ENCODE results near the gene ZC3H4. TPM values are rescaled to one million over a fixed set of nuclear protein-coding genes. Genes with fewer than 3 reads are reported as not detected.

Gene ZC3H4
- total and polyA plus RNA-seq, 4 donors = 2.9 to 11.8 (median 6.3) TPM

GRCh38 chr19:47035127-47036096 lies 78.2 kb downstream of the ZC3H4 start:
- Histone ChIP-seq H3K36me3 (ENCODE audit: control insufficient read depth in 4 of 4, insufficient read depth in 3 of 4, low read depth in 1 of 4, low read length in 3 of 4) (no peaks in the 10 kb centered on the region), H3K4me3 (ENCODE audit: low read depth in 1 of 3, low read length in 3 of 3) (peak overlapping the region in 2 of 3 donors; percentile 39 to 51), H3K27me3 (ENCODE audit: control insufficient read depth in 4 of 4, insufficient read depth in 4 of 4, low read length in 3 of 4) (no peaks in the 10 kb centered on the region), H3K9me3 (ENCODE audit: control insufficient read depth in 4 of 4, low read length in 3 of 4) (no peaks in the 10 kb centered on the region), H3K9ac (ENCODE audit: low read depth in 1 of 2, low read length in 2 of 2) (peak overlapping the region in 1 of 2 donors; percentile 72), H3K27ac (ENCODE audit: low read depth in 1 of 2, low read length in 2 of 2) (no peak overlapping the region), H3K4me1 (ENCODE audit: control insufficient read depth in 4 of 4, insufficient read depth in 4 of 4, low read length in 3 of 4) (peaks cover 3 to 13% (median 8%) of the 10 kb centered on the region in 4 donors)
- 12% methylated on average over 35 of the region's 35 CpGs for WGBS
- peak; percentile 95 for DNase-seq (ENCODE audit: low spot score)
- no peak for TF ChIP-seq FOXA1 (IDR thresholded peaks at IDR 0.05)
- TF ChIP-seq HNF4G (IDR thresholded peaks at IDR 0.05) = no peak
- TF ChIP-seq RXRA (IDR thresholded peaks at IDR 0.05) = peak; percentile 6 to 22
- TF ChIP-seq FOXA2 (IDR thresholded peaks at IDR 0.05) = no peak
- TF ChIP-seq REST (IDR thresholded peaks at IDR 0.05) = peak; percentile 16
- no peak for TF ChIP-seq GABPA (IDR thresholded peaks at IDR 0.05 in 1 of 2, conservative IDR thresholded peaks at IDR 0.05 in 1 of 2)
- peak in 1 of 2 donors; percentile 86 for TF ChIP-seq EGR1 (IDR thresholded peaks at IDR 0.05; ENCODE audit: low read depth in 2 of 2)
- peak; percentile 65 to 75 for TF ChIP-seq RAD21 (IDR thresholded peaks at IDR 0.05)
- TF ChIP-seq MAX (IDR thresholded peaks at IDR 0.05) = no peak
- TF ChIP-seq CTCF (IDR thresholded peaks at IDR 0.05; ENCODE audit: low read depth, low read length, missing input control) = peak; percentile 97
- TF ChIP-seq SP1 (IDR thresholded peaks at IDR 0.05) = no peak
- TF ChIP-seq ATF3 (IDR thresholded peaks at IDR 0.05) = no peak
- TF ChIP-seq HNF4A (conservative IDR thresholded peaks at IDR 0.05) = peak in 1 of 2 donors; percentile 15
- TF ChIP-seq ZBTB33 (IDR thresholded peaks at IDR 0.05) = no peak
- no peak for TF ChIP-seq NR2F2 (IDR thresholded peaks at IDR 0.05)
- TF ChIP-seq YY1 (IDR thresholded peaks at IDR 0.05) = peak; percentile 40
- TF ChIP-seq TAF1 (conservative IDR thresholded peaks at IDR 0.05) = no peak
- no peak for TF ChIP-seq JUND (IDR thresholded peaks at IDR 0.05)

Data from liver (tissue), 9 donors.